ENCODE measurements around the gene CFAP45.

Gene CFAP45

DNA sequence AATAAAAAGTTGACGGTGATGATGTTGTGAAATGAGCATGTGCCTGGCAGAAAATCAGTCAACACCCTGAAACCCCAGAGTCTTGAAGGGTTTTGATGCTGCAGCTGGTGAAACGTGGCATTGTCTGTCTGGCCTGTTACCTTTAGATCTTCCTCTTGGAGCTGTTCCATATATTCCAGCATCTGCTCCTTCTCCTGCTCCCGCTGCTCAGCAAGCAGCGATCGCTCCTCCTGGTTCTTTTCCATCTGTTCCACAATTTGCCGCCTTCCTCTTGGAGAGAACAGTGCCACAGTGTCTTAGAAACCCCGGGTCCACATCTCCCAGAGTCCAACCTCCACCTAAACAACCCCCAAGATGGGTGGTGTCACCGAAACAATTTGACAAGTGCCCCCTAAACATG, 15.7 kb downstream of the CFAP45 start:
- Histone ChIP-seq H3K27me3 (no peaks in the 10 kb centered on the region), H3K4me1 (ENCODE audit: control insufficient read depth in 1 of 2, insufficient read depth in 1 of 2, low read depth in 1 of 2, low read length in 1 of 2) (peaks cover 35 to 51% of the 10 kb centered on the region in 2 experiments), H3K27ac (no peak overlapping the region), H3K9me3 (no peaks in the 10 kb centered on the region), H3K4me3 (ENCODE audit: low read depth in 1 of 2, low read length in 1 of 2) (no peak overlapping the region), H3K36me3 (no peaks in the 10 kb centered on the region)
- TF ChIP-seq, protein P1, sequence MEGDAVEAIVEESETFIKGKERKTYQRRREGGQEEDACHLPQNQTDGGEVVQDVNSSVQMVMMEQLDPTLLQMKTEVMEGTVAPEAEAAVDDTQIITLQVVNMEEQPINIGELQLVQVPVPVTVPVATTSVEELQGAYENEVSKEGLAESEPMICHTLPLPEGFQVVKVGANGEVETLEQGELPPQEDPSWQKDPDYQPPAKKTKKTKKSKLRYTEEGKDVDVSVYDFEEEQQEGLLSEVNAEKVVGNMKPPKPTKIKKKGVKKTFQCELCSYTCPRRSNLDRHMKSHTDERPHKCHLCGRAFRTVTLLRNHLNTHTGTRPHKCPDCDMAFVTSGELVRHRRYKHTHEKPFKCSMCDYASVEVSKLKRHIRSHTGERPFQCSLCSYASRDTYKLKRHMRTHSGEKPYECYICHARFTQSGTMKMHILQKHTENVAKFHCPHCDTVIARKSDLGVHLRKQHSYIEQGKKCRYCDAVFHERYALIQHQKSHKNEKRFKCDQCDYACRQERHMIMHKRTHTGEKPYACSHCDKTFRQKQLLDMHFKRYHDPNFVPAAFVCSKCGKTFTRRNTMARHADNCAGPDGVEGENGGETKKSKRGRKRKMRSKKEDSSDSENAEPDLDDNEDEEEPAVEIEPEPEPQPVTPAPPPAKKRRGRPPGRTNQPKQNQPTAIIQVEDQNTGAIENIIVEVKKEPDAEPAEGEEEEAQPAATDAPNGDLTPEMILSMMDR (IDR thresholded peaks at IDR 0.05), result no peak

DNA sequence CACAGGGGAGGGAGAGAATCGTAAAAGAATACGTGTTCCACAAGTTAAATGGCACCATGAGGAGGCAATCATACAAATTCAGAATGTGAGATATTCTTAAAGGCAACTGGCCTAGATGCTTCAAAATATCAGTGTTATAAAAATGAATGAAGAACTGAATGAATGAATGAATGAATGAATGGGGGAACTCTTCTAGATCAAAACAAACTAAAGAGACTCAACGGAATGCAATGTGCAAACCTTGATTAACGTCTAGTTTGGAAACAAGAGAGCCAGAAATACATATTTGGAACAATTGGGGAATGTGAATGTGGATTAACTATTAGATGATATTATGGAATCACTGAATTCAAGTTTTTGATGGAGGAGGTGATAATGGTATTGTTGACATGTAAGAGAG, 16.8 kb downstream of the CFAP45 start:
- no peaks in the 10 kb centered on the region for H3K27me3 ChIP-seq
- TF ChIP-seq, protein P1 (IDR thresholded peaks at IDR 0.05), result no peak
- peak overlapping the region; percentile 75 for H3K27ac ChIP-seq
- H3K36me3 ChIP-seq, result no peaks in the 10 kb centered on the region
- H3K9me3 ChIP-seq, result no peaks in the 10 kb centered on the region
- H3K4me1 ChIP-seq (ENCODE audit: control insufficient read depth in 1 of 2, insufficient read depth in 1 of 2, low read depth in 1 of 2, low read length in 1 of 2), result peaks cover 43 to 49% of the 10 kb centered on the region in 2 experiments
- H3K4me3 ChIP-seq (ENCODE audit: low read depth in 1 of 2, low read length in 1 of 2), result no peak overlapping the region

DNA sequence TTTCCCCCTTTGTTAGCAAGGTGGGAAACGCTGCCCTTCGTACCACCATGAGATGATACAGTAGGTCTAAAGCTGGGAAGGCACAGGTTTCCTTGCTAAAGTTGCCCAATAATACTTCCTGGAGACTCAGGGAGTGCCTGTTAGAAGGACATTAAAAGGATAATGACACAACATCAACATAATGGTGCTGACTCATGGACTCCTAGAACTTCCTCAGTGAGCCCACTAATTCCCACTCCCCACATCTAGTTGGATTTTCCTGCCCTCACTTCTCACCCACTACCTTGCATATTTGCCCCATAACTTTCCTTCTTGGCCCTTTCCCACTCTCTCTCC, 17.5 kb downstream of the CFAP45 start:
- H3K27me3 ChIP-seq, result no peaks in the 10 kb centered on the region
- no peaks in the 10 kb centered on the region for H3K36me3 ChIP-seq
- H3K4me1 ChIP-seq (ENCODE audit: control insufficient read depth in 1 of 2, insufficient read depth in 1 of 2, low read depth in 1 of 2, low read length in 1 of 2), result peaks cover 47 to 55% of the 10 kb centered on the region in 2 experiments
- TF ChIP-seq, protein P1 (IDR thresholded peaks at IDR 0.05), result no peak
- H3K9me3 ChIP-seq, result no peaks in the 10 kb centered on the region
- H3K4me3 ChIP-seq (ENCODE audit: low read depth in 1 of 2, low read length in 1 of 2), result no peak overlapping the region
- peak overlapping the region; percentile 75 for H3K27ac ChIP-seq

DNA sequence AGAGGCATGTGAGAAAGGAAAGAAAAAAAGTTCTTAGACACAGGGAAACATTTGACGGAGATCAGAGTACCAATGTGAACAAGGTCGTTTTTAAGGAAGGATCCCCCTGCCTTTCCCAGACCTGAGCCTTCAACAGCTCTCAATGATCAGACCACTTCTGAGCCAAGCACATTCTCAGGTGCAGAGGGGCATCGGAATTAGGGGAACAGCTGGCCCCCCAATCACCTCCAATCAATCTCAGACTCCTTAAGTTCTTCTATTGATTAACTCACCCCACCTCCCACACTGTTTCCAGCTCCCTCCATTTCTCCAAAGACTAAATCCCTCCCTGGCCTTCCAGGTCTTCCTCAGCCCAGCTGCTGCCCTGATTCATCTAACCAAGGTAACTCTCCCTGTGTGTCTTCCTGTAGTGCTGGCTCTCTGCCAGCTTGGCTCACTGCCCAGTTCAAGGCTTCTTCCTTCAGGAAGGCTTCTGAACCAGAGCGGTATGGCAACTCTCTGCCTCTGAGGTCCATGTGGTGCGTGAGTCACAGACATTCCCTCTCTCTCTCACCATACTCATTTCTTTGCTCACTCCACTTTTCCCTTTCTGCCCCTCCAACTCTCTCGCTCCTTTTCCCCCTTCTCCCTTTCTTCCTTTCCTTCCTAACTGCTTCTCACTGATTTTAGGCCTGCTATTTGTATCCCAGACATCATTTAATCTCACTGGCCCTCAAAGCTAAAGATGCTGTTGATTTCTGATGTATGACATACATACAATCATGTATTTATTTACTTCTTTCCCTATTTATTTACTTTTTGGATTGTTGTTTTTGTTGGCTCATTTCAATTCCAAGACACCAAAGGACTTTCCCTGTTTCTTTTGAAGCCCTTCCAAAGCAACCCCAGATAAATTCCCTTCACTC, 18.1 kb downstream of the CFAP45 start:
- H3K27me3 ChIP-seq, result no peaks in the 10 kb centered on the region
- H3K27ac ChIP-seq, result peak overlapping the region; percentile 75
- TF ChIP-seq, protein P1 (IDR thresholded peaks at IDR 0.05), result no peak
- H3K4me1 ChIP-seq (ENCODE audit: control insufficient read depth in 1 of 2, insufficient read depth in 1 of 2, low read depth in 1 of 2, low read length in 1 of 2), result peaks cover 47 to 52% of the 10 kb centered on the region in 2 experiments
- peak overlapping the region in 1 of 2 experiments; percentile 9 for H3K4me3 ChIP-seq (ENCODE audit: low read depth in 1 of 2, low read length in 1 of 2)
- no peaks in the 10 kb centered on the region for H3K36me3 ChIP-seq
- no peaks in the 10 kb centered on the region for H3K9me3 ChIP-seq

DNA sequence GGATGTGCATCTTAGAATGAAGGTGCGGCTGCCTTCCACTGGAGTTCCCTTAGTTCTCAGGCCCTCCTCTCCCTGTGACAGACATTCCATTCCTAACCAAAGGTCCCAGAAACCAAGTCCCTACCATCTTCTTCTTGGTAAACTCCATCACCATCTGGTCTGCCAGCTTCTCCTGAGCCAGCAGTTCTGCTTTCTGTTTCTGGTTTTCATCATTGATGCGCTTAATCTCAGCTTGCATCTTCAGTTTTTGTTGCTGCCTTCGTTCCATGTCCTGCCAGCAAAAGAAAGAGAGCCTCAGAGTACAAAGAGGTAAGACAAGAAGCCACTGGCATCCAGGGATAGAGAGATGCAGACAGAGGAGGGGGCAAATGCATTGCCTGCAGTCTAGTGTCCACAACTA, 19.5 kb downstream of the CFAP45 start:
- Histone ChIP-seq H3K4me1 (ENCODE audit: control insufficient read depth in 1 of 2, insufficient read depth in 1 of 2, low read depth in 1 of 2, low read length in 1 of 2) (peaks cover 47 to 50% of the 10 kb centered on the region in 2 experiments), H3K4me3 (ENCODE audit: low read depth in 1 of 2, low read length in 1 of 2) (peak overlapping the region; percentile 16 to 28), H3K36me3 (no peaks in the 10 kb centered on the region), H3K27me3 (no peaks in the 10 kb centered on the region), H3K9me3 (no peaks in the 10 kb centered on the region), H3K27ac (peak overlapping the region; percentile 75)
- TF ChIP-seq, protein P1 (IDR thresholded peaks at IDR 0.05), result no peak
